HCT116 (cell line): Measurements from ENCODE around the gene CDHR1. TPM values are rescaled to one million over a fixed set of nuclear protein-coding genes. Genes with fewer than 3 reads are reported as not detected.

Experiments used
- ATAC-seq: fragments of 200-7000 bp; cut with Tn5 transposase; 2 replicates; pipeline ENCODE4 v1.9.1; 2020; ENCODE audit warnings: mild to moderate bottlenecking, moderate library complexity
- BruUV-seq: library from RNA; stranded (reverse); fragments of 400-500 nt; replicated peaks from 2 replicates; lab custom pipeline; 2021; lab: Mats Ljungman, UMichigan
- CTCF ChIA-PET: fragments of 300-600 bp; sonication (Branson Sonifier 250); formaldehyde crosslinking; loops from one replicate; lab custom pipeline; 2021; ENCODE audit warnings: antibody characterized with exemption; lab: Charles Lee
- POLR2A ChIA-PET: fragments of 300-600, 350-600 bp; sonication (Branson Sonifier 250); formaldehyde crosslinking; loops from one replicate; lab custom pipeline; 2021; ENCODE audit warnings: antibody characterized with exemption; lab: Charles Lee
- RAD21 ChIA-PET, 2 experiments: fragments of 300-600 bp; sonication (Branson Sonifier 250); formaldehyde crosslinking; loops; one replicate each; lab custom pipeline; 2023; ENCODE audit warnings: low total read pairs in 2 of 2; ENCODE audit not compliant: uncharacterized antibody in 2 of 2, unreplicated experiment in 2 of 2, low non-redundant PET in 1 of 2; lab: Charles Lee
- DNase-seq: peaks from one replicate; pipeline ENCODE4 v3.0.0-alpha.2; 2010; ENCODE audit warnings: low read depth, low spot score
- H2AFZ ChIP-seq: fragments of 200-600 bp; shearing (Covaris generic), sonication (generic); 2 replicates; pipeline ENCODE4 v1.6.1; 2017; ENCODE audit warnings: low read depth, mixed run types, mixed read lengths, antibody characterized with exemption, low read length; ENCODE audit not compliant: poor library complexity, severe bottlenecking
- H3K27ac ChIP-seq: 2 replicates; pipeline ENCODE4 v1.5.1; 2012; ENCODE audit warnings: low read depth, low read length
- H3K27me3 ChIP-seq: fragments of 200-600 bp; sonication (generic); 2 replicates; pipeline ENCODE4 v1.6.1; 2016; ENCODE audit warnings: mixed run types, low read length, mixed read lengths; ENCODE audit not compliant: insufficient read depth
- H3K36me3 ChIP-seq, 2 experiments: fragments of 200-500 bp in 1 of 2; fragments of 200-600 bp in 1 of 2; sonication (Bioruptor generic) in 1 of 2; sonication (generic) in 1 of 2; 2 replicates each; pipeline versions ENCODE4 v1.5.1 to v1.6.1; 2014 to 2016; ENCODE audit warnings: low read length in 2 of 2, inconsistent platforms in 1 of 2, mixed read lengths in 1 of 2, mixed run types in 1 of 2; ENCODE audit not compliant: insufficient read depth in 2 of 2, control insufficient read depth in 1 of 2
- H3K4me1 ChIP-seq, 2 experiments: fragments of 200-600 bp in 1 of 2; sonication (generic) in 1 of 2; 2 replicates each; pipeline versions ENCODE4 v1.5.1 to v1.6.1; 2012 to 2017; ENCODE audit warnings: low read length in 2 of 2, inconsistent platforms in 1 of 2, mild to moderate bottlenecking in 1 of 2, mixed read lengths in 1 of 2, mixed run types in 1 of 2, moderate library complexity in 1 of 2; ENCODE audit not compliant: insufficient read depth in 2 of 2, control insufficient read depth in 1 of 2
- H3K4me2 ChIP-seq: fragments of 200-600 bp; sonication (generic); 2 replicates; pipeline ENCODE4 v1.6.1; 2017; ENCODE audit warnings: mixed run types, low read length, mixed read lengths
- H3K4me3 ChIP-seq, 2 experiments: fragments of 200-600 bp in 1 of 2; sonication (generic) in 1 of 2; replicated peaks in 1 of 2; 2 replicates each; pipeline ENCODE4 v1.5.1; 2011 to 2016; ENCODE audit warnings: low read length in 2 of 2, control low read depth in 1 of 2, low read depth in 1 of 2, mild to moderate bottlenecking in 1 of 2, mixed read lengths in 1 of 2, mixed run types in 1 of 2
- H3K79me2 ChIP-seq: fragments of 200-600 bp; sonication (generic); 2 replicates; pipeline ENCODE4 v1.6.1; 2017; ENCODE audit warnings: mild to moderate bottlenecking, mixed run types, low read length, moderate library complexity, mixed read lengths; ENCODE audit not compliant: insufficient read depth
- H3K9ac ChIP-seq: fragments of 200-600 bp; sonication (generic); 2 replicates; pipeline ENCODE4 v1.6.1; 2016; ENCODE audit warnings: low read length, mixed read lengths
- H3K9me2 ChIP-seq: fragments of 200-600 bp; sonication (generic), shearing (Covaris generic); 2 replicates; pipeline ENCODE4 v1.6.1; 2017; ENCODE audit warnings: mixed run types, mild to moderate bottlenecking, moderate library complexity; ENCODE audit not compliant: insufficient read depth
- H3K9me3 ChIP-seq, 2 experiments: fragments of 200-500 bp in 1 of 2; fragments of 200-600 bp in 1 of 2; sonication (Bioruptor generic) in 1 of 2; sonication (generic) in 1 of 2; 2 replicates each; pipeline ENCODE4 v1.6.1; 2014 to 2017; ENCODE audit warnings: low read length in 2 of 2, mixed read lengths in 2 of 2, inconsistent platforms in 1 of 2, low read depth in 1 of 2, mild to moderate bottlenecking in 1 of 2, mixed run types in 1 of 2, moderate library complexity in 1 of 2; ENCODE audit not compliant: control insufficient read depth in 1 of 2, insufficient read depth in 1 of 2
- H4K20me1 ChIP-seq: fragments of 200-600 bp; sonication (generic), shearing (Covaris generic); 2 replicates; pipeline ENCODE4 v1.6.1; 2017; ENCODE audit warnings: mixed run types, mild to moderate bottlenecking, moderate library complexity; ENCODE audit not compliant: insufficient read depth
- CBX3 ChIP-seq: IDR thresholded peaks from 2 replicates; pipeline ENCODE4 v1.6.1; 2012; ENCODE audit warnings: low read depth
- CEBPB ChIP-seq: IDR thresholded peaks from 2 replicates; pipeline ENCODE4 v1.6.1; 2012; ENCODE audit warnings: low read depth
- CTCF ChIP-seq, 3 experiments: fragments of 200-600 bp in 1 of 3; sonication (generic) in 1 of 3; IDR thresholded peaks in 2 of 3; conservative IDR thresholded peaks in 1 of 3; 2 replicates each; pipeline ENCODE4 v1.5.1; 2012 to 2017; ENCODE audit warnings: low read depth in 2 of 3, low read length in 2 of 3, antibody characterized with exemption in 1 of 3, borderline replicate concordance in 1 of 3, control low read depth in 1 of 3, mild to moderate bottlenecking in 1 of 3, mixed read lengths in 1 of 3, mixed run types in 1 of 3, moderate library complexity in 1 of 3; ENCODE audit not compliant: insufficient read depth in 1 of 3
- EGR1 ChIP-seq: IDR thresholded peaks from 2 replicates; pipeline ENCODE4 v1.6.1; 2012; ENCODE audit warnings: low read depth
- ELF1 ChIP-seq: IDR thresholded peaks from 2 replicates; pipeline ENCODE4 v1.6.1; 2012; ENCODE audit warnings: low read depth, borderline replicate concordance
- EZH2phosphoT487 ChIP-seq: fragments of 200-600 bp; IDR thresholded peaks from 2 replicates; pipeline ENCODE4 v1.6.1; 2018; ENCODE audit warnings: antibody characterized with exemption, borderline replicate concordance
- FOSL1 ChIP-seq: IDR thresholded peaks from 2 replicates; pipeline ENCODE4 v1.6.1; 2012; ENCODE audit warnings: low read depth
- JUND ChIP-seq: IDR thresholded peaks from 2 replicates; pipeline ENCODE4 v1.6.1; 2012
- MAX ChIP-seq: IDR thresholded peaks from 2 replicates; pipeline ENCODE4 v1.6.1; 2012
- POLR2A ChIP-seq: IDR thresholded peaks from 2 replicates; pipeline ENCODE4 v1.7.0; 2011; ENCODE audit warnings: borderline replicate concordance; ENCODE audit not compliant: insufficient read depth, insufficient read length; ENCODE audit errors: extremely low read depth
- POLR2AphosphoS5 ChIP-seq: IDR thresholded peaks from 2 replicates; pipeline ENCODE4 v1.6.1; 2011; ENCODE audit warnings: mild to moderate bottlenecking, low read depth, low read length, moderate library complexity
- RAD21 ChIP-seq: IDR thresholded peaks from 2 replicates; pipeline ENCODE4 v1.6.1; 2012; ENCODE audit warnings: low read depth, mild to moderate bottlenecking
- SIN3A ChIP-seq: IDR thresholded peaks from 2 replicates; pipeline ENCODE4 v1.6.1; 2012; ENCODE audit warnings: low read depth
- SRF ChIP-seq: IDR thresholded peaks from 2 replicates; pipeline ENCODE4 v1.6.1; 2012; ENCODE audit warnings: low read depth
- TCF7L2 ChIP-seq: IDR thresholded peaks from 2 replicates; pipeline ENCODE4 v1.7.0; 2011; ENCODE audit warnings: borderline replicate concordance, inconsistent platforms; ENCODE audit not compliant: insufficient read depth, insufficient read length; ENCODE audit errors: extremely low read depth
- YY1 ChIP-seq: IDR thresholded peaks from 2 replicates; pipeline ENCODE4 v1.6.1; 2011; ENCODE audit warnings: low read length, low read depth, moderate library complexity, mild to moderate bottlenecking; ENCODE audit not compliant: insufficient replicate concordance; ENCODE audit errors: extremely low read depth
- ZBTB33 ChIP-seq: IDR thresholded peaks from 2 replicates; pipeline ENCODE4 v1.6.1; 2011; ENCODE audit warnings: mild to moderate bottlenecking, low read length, moderate library complexity; ENCODE audit not compliant: insufficient replicate concordance; ENCODE audit errors: extremely low read depth
- ZFX ChIP-seq: fragments of 450-650 bp; IDR thresholded peaks from 2 replicates; pipeline ENCODE4 v1.6.1; 2017
- ZNF274 ChIP-seq: fragments of 200-500 bp; sonication (Bioruptor generic); IDR thresholded peaks from 2 replicates; pipeline ENCODE4 v1.6.1; 2014; ENCODE audit warnings: mild to moderate bottlenecking, low read depth, low read length, inconsistent platforms
- intact Hi-C: fragments of 100-400 bp; cut with micrococcal nuclease; formaldehyde crosslinking; loops from 2 replicates; pipeline ENCODE4 v1.10.0; 2022
- total RNA-seq: library from RNA; stranded (reverse); gene quantifications from one replicate; pipeline ENCODE4 v1.2.1, GENCODE V29; 2021; ENCODE audit not compliant: unreplicated experiment

Gene CDHR1
- total RNA-seq, 1 experiment from 2014 or later: not detected

GRCh38 chr10:84158061-84158460 lies 36.3 kb upstream of the CDHR1 start:
- no peak overlapping the region for H2AFZ ChIP-seq
- H3K9me2 ChIP-seq: no peaks in the 10 kb centered on the region
- ChIA-PET CTCF (interaction anchor here (1.4 kb wide), 1 partner anchor 10 kb away, joined by 3 read pairs; no protein-coding TSS in a partner anchor), RAD21 (no interaction called here), POLR2A (no interaction called here)
- ATAC-seq (no peak), DNase-seq (no peak)
- H3K9me3 ChIP-seq: no peaks in the 10 kb centered on the region
- H3K27me3 ChIP-seq: no peaks in the 10 kb centered on the region
- H3K4me2 ChIP-seq: no peak overlapping the region
- H4K20me1 ChIP-seq: no peaks in the 10 kb centered on the region
- no peak overlapping the region for H3K9ac ChIP-seq
- no peak for TF ChIP-seq CEBPB
- TF ChIP-seq FOSL1: no peak
- no peak for TF ChIP-seq SRF
- no peak for TF ChIP-seq ZNF274
- TF ChIP-seq MAX: no peak
- TF ChIP-seq ZFX: no peak
- no peak for TF ChIP-seq EGR1
- no peak for TF ChIP-seq POLR2AphosphoS5
- no peak for TF ChIP-seq JUND
- TF ChIP-seq EZH2phosphoT487: no peak
- TF ChIP-seq SIN3A: no peak
- no peak for TF ChIP-seq CTCF (IDR thresholded peaks at IDR 0.05 in 2 of 3, conservative IDR thresholded peaks at IDR 0.05 in 1 of 3; ENCODE audit: borderline replicate concordance in 1 of 3, insufficient read depth in 1 of 3, low read depth in 2 of 3, low read length in 2 of 3)
- TF ChIP-seq ELF1: no peak
- TF ChIP-seq POLR2A: no peak
- TF ChIP-seq YY1: no peak
- TF ChIP-seq RAD21: no peak
- TF ChIP-seq ZBTB33: no peak
- TF ChIP-seq CBX3: no peak
- TF ChIP-seq TCF7L2: no peak
- no TSS peak for BruUV-seq
- no peaks in the 10 kb centered on the region for H3K4me1 ChIP-seq
- peaks cover 9 to 13% of the 10 kb centered on the region in 2 experiments; a peak in 3 of 4 replicates for H3K36me3 ChIP-seq
- intact Hi-C loops: no loop called here
- H3K79me2 ChIP-seq: no peaks in the 10 kb centered on the region
- no peak overlapping the region for H3K27ac ChIP-seq
- no peak overlapping the region for H3K4me3 ChIP-seq
